ENCODE measurements around the gene C19orf73.

GRCh38 chr19:49116544-49116943, 2.4 kb downstream of the C19orf73 start:
- TF ChIP-seq POLR2AphosphoS5 (IDR thresholded peaks at IDR 0.05; ENCODE audit: insufficient read depth in 1 of 2, low read depth in 1 of 2) (no peak), CTCF (IDR thresholded peaks at IDR 0.05) (no peak)
